CD4-positive, alpha-beta T cell treated with Interleukin-6 at 100 ng/mL for 8 hours (primary cell): ENCODE measurements around the gene PSG7.
"Not testable (repeated sequence)": the region's sequence is repeated elsewhere in the genome, so short reads cannot be mapped to it uniquely, and the experiment has no call there.

Experiments
- DNase-seq: peaks from one replicate; pipeline ENCODE4 v3.0.0-alpha.2; 2020; ENCODE audit warnings: mixed read lengths, low spot score

The PSG7 gene

GRCh38 chr19:42913516-42913915 lies 23.5 kb downstream of the PSG7 start:
- DNase-seq = not testable (repeated sequence)

- not testable (repeated sequence) for DNase-seq
These were observed 24.1 kb downstream of the PSG7 start for GRCh38 chr19:42912941-42913340.

- DNase-seq = not testable (repeated sequence)
These were observed 25.3 kb downstream of the PSG7 start for GRCh38 chr19:42911731-42912130.

- DNase-seq = not testable (repeated sequence)
These were observed 30.8 kb downstream of the PSG7 start for GRCh38 chr19:42906162-42906561.

- not testable (repeated sequence) for DNase-seq
These were observed 36.4 kb downstream of the PSG7 start for GRCh38 chr19:42900561-42900960.

GRCh38 chr19:42899674-42900073 lies 37.3 kb downstream of the PSG7 start:
- DNase-seq = not testable (repeated sequence)

GRCh38 chr19:42899110-42899509 lies 37.9 kb downstream of the PSG7 start:
- DNase-seq = not testable (repeated sequence)

GRCh38 chr19:42898656-42899055 lies 38.4 kb downstream of the PSG7 start:
- not testable (repeated sequence) for DNase-seq

- DNase-seq = not testable (repeated sequence)
These were observed 39.3 kb downstream of the PSG7 start for GRCh38 chr19:42897729-42898128.

- DNase-seq = not testable (repeated sequence)
These were observed 46.6 kb downstream of the PSG7 start for GRCh38 chr19:42890446-42890845.

GRCh38 chr19:42887876-42888445 lies 49.0 kb downstream of the PSG7 start:
- DNase-seq = not testable (repeated sequence)

GRCh38 chr19:42882730-42883129 lies 54.3 kb downstream of the PSG7 start:
- DNase-seq = not testable (repeated sequence)

GRCh38 chr19:42882010-42882409 lies 55.0 kb downstream of the PSG7 start:
- not testable (repeated sequence) for DNase-seq

GRCh38 chr19:42881279-42881678 lies 55.7 kb downstream of the PSG7 start:
- not testable (repeated sequence) for DNase-seq

- not testable (repeated sequence) for DNase-seq
These were observed 56.4 kb downstream of the PSG7 start for GRCh38 chr19:42880621-42881020.

- no peak for DNase-seq
These were observed 57.4 kb downstream of the PSG7 start, which contains the start of gene PSG1 for GRCh38 chr19:42879613-42880012. TSS of gene PSG1 (minus strand) at chr19:42879713. CDS start at chr19:42879581, 132 bp downstream.

GRCh38 chr19:42876596-42876995 lies 60.4 kb downstream of the PSG7 start:
- DNase-seq = not testable (repeated sequence)

GRCh38 chr19:42875881-42876280 lies 61.1 kb downstream of the PSG7 start:
- not testable (repeated sequence) for DNase-seq

- DNase-seq = not testable (repeated sequence)
These were observed 61.9 kb downstream of the PSG7 start for GRCh38 chr19:42874901-42875813.

GRCh38 chr19:42874136-42874535 lies 62.9 kb downstream of the PSG7 start:
- DNase-seq = not testable (repeated sequence)
